Left ventricle myocardium inferior (tissue), 1 donor: Measurements from ENCODE around the gene UGT1A7. TPM values are rescaled to one million over a fixed set of nuclear protein-coding genes. Genes with fewer than 3 reads are reported as not detected.

Experiments used
- DNase-seq: peaks from one replicate; pipeline ENCODE4 v3.0.0-alpha.2; 2020
- H3K27ac ChIP-seq: fragments of 200-600 bp; replicated peaks from 2 replicates; pipeline ENCODE4 v1.8.0; 2021
- H3K27me3 ChIP-seq: fragments of 200-600 bp; 2 replicates; pipeline ENCODE4 v1.8.0; 2021; ENCODE audit warnings: low read depth
- H3K36me3 ChIP-seq: fragments of 200-600 bp; 2 replicates; pipeline ENCODE4 v1.8.0; 2021
- H3K4me1 ChIP-seq: fragments of 200-600 bp; 2 replicates; pipeline ENCODE4 v1.8.0; 2021
- H3K4me3 ChIP-seq: fragments of 200-600 bp; 2 replicates; pipeline ENCODE4 v1.8.0; 2021; ENCODE audit warnings: mild to moderate bottlenecking, moderate library complexity
- H3K9me3 ChIP-seq: fragments of 200-600 bp; replicated peaks from 2 replicates; pipeline ENCODE4 v1.8.0; 2021
- CTCF ChIP-seq: fragments of 200-600 bp; IDR thresholded peaks from 2 replicates; pipeline ENCODE4 v1.8.0; 2021; ENCODE audit warnings: antibody characterized with exemption, mild to moderate bottlenecking, borderline replicate concordance
- intact Hi-C: fragments of 100-400 bp; cut with micrococcal nuclease; formaldehyde crosslinking; loops from one replicate; pipeline ENCODE4 v1.11.0; 2022
- total RNA-seq: library from RNA; stranded (reverse); fragmentation: NEBNext Ultra II Directional; extraction: Animal tissue kit (Norgen Biotek cat#: 25700); gene quantifications from one replicate; pipeline ENCODE4 v1.2.1, GENCODE V29; 2021
- donor health status: DM: no; HTN: yes; CAD: no; lungs with severe emphysema.

Gene UGT1A7
- total RNA-seq, 1 donor from 2014 or later: not detected

GRCh38 chr2:233673896-233674295 is 7.8 kb upstream of the UGT1A7 start:
- intact Hi-C loops: no loop called here
- H3K36me3 ChIP-seq: no peaks in the 10 kb centered on the region
- DNase-seq: no peak
- TF ChIP-seq CTCF: no peak
- H3K4me1 ChIP-seq: no peaks in the 10 kb centered on the region
- H3K27me3 ChIP-seq: peaks cover 39% of the 10 kb centered on the region
- no peak overlapping the region for H3K27ac ChIP-seq
- no peaks in the 10 kb centered on the region for H3K9me3 ChIP-seq
- no peak overlapping the region for H3K4me3 ChIP-seq

DNA sequence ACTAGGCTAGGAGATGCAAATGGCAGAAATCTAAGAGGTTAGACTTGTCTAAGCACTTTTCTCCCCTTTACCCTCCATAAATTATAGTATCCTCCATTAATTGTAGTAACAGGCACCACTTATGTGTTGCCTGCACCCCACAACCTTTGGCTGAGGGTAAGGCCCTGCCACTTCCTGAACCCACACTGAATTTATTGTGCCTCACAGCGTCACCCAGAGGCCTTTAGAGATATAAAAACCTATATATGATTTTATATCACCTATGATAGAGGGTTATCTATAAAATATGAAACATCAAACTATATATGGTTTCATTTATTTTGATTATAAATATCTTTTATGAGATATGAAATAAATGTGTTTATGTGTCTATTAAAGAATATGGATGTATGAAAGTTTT is 7.4 kb upstream of the UGT1A7 start:
- H3K27me3 ChIP-seq: peaks cover 43% of the 10 kb centered on the region
- H3K27ac ChIP-seq: no peak overlapping the region
- H3K36me3 ChIP-seq: no peaks in the 10 kb centered on the region
- no peaks in the 10 kb centered on the region for H3K9me3 ChIP-seq
- intact Hi-C loops: no loop called here
- no peaks in the 10 kb centered on the region for H3K4me1 ChIP-seq
- H3K4me3 ChIP-seq: no peak overlapping the region
- DNase-seq: no peak
- no peak for TF ChIP-seq CTCF

- no peaks in the 10 kb centered on the region for H3K4me1 ChIP-seq
- TF ChIP-seq CTCF: no peak
- no peak for DNase-seq
- intact Hi-C loops: no loop called here
- no peak overlapping the region for H3K27ac ChIP-seq
- no peaks in the 10 kb centered on the region for H3K9me3 ChIP-seq
- H3K4me3 ChIP-seq: no peak overlapping the region
- H3K36me3 ChIP-seq: no peaks in the 10 kb centered on the region
- peaks cover 44% of the 10 kb centered on the region for H3K27me3 ChIP-seq
Observed at GRCh38 chr2:233674995-233675394, 6.7 kb upstream of the UGT1A7 start.

DNA sequence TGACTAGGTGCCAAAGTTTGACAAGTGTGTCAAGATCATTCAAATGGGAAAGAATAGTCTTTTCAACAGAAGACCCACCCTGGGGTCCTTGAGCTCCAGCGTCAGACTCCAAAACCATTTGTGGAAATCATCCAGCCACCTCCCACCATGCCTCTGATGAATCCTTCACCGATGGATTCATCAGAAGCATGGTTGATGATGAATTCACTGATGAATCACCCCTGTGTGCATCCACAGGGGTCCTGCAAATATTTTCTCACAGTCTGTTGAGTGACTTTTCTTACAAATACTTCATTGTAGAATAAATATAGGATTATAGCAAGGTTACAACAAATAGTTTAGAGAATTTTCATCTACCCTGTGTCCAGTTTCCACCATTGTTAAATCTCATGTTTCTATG is 5.7 kb upstream of the UGT1A7 start:
- peaks cover 47% of the 10 kb centered on the region for H3K27me3 ChIP-seq
- H3K4me1 ChIP-seq: no peaks in the 10 kb centered on the region
- no peak overlapping the region for H3K27ac ChIP-seq
- no peak for DNase-seq
- no peak for TF ChIP-seq CTCF
- intact Hi-C loops: no loop called here
- no peak overlapping the region for H3K4me3 ChIP-seq
- no peaks in the 10 kb centered on the region for H3K36me3 ChIP-seq
- no peaks in the 10 kb centered on the region for H3K9me3 ChIP-seq

DNA sequence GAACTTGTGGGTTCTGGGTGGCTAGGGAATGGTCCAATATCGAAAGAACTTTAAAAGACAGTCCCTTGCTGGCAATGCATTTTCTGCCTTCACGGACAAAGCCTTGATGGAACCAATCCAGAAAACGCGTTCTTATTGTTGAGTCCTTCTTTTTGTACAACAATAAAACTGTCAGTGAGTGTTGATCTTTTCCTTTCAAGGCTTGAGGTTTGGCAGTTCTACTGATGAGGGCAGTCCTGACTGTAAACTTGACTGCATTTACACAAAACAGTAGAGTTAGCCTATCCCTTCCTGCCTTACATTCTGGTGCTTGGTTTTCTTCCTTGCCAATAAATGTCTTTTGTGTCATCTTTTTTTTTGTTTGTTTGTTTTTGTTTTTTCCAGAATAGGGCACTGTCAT is 2.5 kb upstream of the UGT1A7 start:
- no peak for TF ChIP-seq CTCF
- intact Hi-C loops: no loop called here
- Histone ChIP-seq H3K9me3 (no peaks in the 10 kb centered on the region), H3K27me3 (peaks cover 45% of the 10 kb centered on the region), H3K36me3 (no peaks in the 10 kb centered on the region), H3K27ac (no peak overlapping the region), H3K4me3 (no peak overlapping the region), H3K4me1 (no peaks in the 10 kb centered on the region)
- no peak for DNase-seq
